SK-N-SH treated with all-trans-retinoic acid at 6 μM for 48 hours (cell line): ENCODE data around the gene FGF19.

Experiments used
- ATAC-seq: fragments of 200-7000 bp; cut with Tn5 transposase; 3 replicates; pipeline ENCODE4 v1.9.1; 2020; ENCODE audit warnings: mild to moderate bottlenecking, moderate library complexity
- ARNTL ChIP-seq: fragments of 450-650 bp; formaldehyde crosslinking; IDR thresholded peaks from 2 replicates; pipeline ENCODE4 v1.5.0; 2020; ENCODE audit warnings: low read depth, mild to moderate bottlenecking, moderate library complexity, borderline replicate concordance
- BACH2 ChIP-seq: fragments of 250-450 bp; sonication (Bioruptor Pico); IDR thresholded peaks from 2 replicates; pipeline ENCODE4 v1.9.0; 2021; ENCODE audit warnings: mild to moderate bottlenecking, borderline replicate concordance
- CREB5 ChIP-seq: fragments of 250-450 bp; sonication (Bioruptor Pico); IDR thresholded peaks from 2 replicates; pipeline ENCODE4 v1.5.1; 2020; ENCODE audit warnings: low read depth, mild to moderate bottlenecking, moderate library complexity
- CSDC2 ChIP-seq: fragments of 250-450 bp; sonication (Bioruptor Pico); IDR thresholded peaks from 2 replicates; pipeline ENCODE4 v1.5.0; 2020; ENCODE audit warnings: mild to moderate bottlenecking, moderate library complexity
- CSRNP3 ChIP-seq: fragments of 250-450 bp; sonication (Bioruptor Pico); IDR thresholded peaks from 2 replicates; pipeline ENCODE4 v1.5.1; 2021; ENCODE audit warnings: mild to moderate bottlenecking, moderate library complexity
- ESRRG ChIP-seq: fragments of 250-450 bp; sonication (Bioruptor Pico); IDR thresholded peaks from 2 replicates; pipeline ENCODE4 v1.6.1; 2021; ENCODE audit warnings: mild to moderate bottlenecking
- GLIS3 ChIP-seq: fragments of 250-450 bp; sonication (Bioruptor Pico); IDR thresholded peaks from 2 replicates; pipeline ENCODE4 v1.5.0; 2020; ENCODE audit warnings: mild to moderate bottlenecking, moderate library complexity
- ISL1 ChIP-seq: fragments of 250-450 bp; sonication (Bioruptor Pico); IDR thresholded peaks from 2 replicates; pipeline ENCODE4 v2.1.2; 2022; ENCODE audit warnings: mild to moderate bottlenecking, moderate library complexity
- OSR1 ChIP-seq: fragments of 250-450 bp; sonication (Bioruptor Pico); IDR thresholded peaks from 2 replicates; pipeline ENCODE4 v1.8.0; 2022; ENCODE audit warnings: moderate library complexity, mild to moderate bottlenecking, inconsistent platforms
- POU6F1 ChIP-seq: fragments of 250-450 bp; sonication (Bioruptor Pico); IDR thresholded peaks from 2 replicates; pipeline ENCODE4 v1.8.0; 2021; ENCODE audit warnings: low read depth, mild to moderate bottlenecking, moderate library complexity, borderline replicate concordance
- PPARA ChIP-seq: fragments of 250-450 bp; sonication (Bioruptor Pico); IDR thresholded peaks from 2 replicates; pipeline ENCODE4 v1.5.0; 2020; ENCODE audit warnings: mild to moderate bottlenecking, borderline replicate concordance
- RARB ChIP-seq: fragments of 250-450 bp; sonication (Bioruptor Pico); IDR thresholded peaks from 2 replicates; pipeline ENCODE4 v1.8.0; 2021; ENCODE audit warnings: mild to moderate bottlenecking, moderate library complexity
- SNAI2 ChIP-seq: fragments of 250-450 bp; sonication (Bioruptor Pico); IDR thresholded peaks from 2 replicates; pipeline ENCODE4 v1.5.0; 2020; ENCODE audit warnings: mild to moderate bottlenecking, moderate library complexity
- TCF4 ChIP-seq: fragments of 250-450 bp; sonication (Bioruptor Pico); IDR thresholded peaks from 2 replicates; pipeline ENCODE4 v1.8.0; 2021; ENCODE audit warnings: mild to moderate bottlenecking, moderate library complexity, borderline replicate concordance
- TSHZ2 ChIP-seq: fragments of 250-450 bp; sonication (Bioruptor Pico); IDR thresholded peaks from 2 replicates; pipeline ENCODE4 v1.5.0; 2020; ENCODE audit warnings: mild to moderate bottlenecking, moderate library complexity
- ZC3H10 ChIP-seq: fragments of 250-450 bp; sonication (Bioruptor Pico); IDR thresholded peaks from 2 replicates; pipeline ENCODE4 v1.5.1; 2021; ENCODE audit warnings: mild to moderate bottlenecking, moderate library complexity
- ZFP3 ChIP-seq: fragments of 250-450 bp; sonication (Bioruptor Pico); IDR thresholded peaks from 2 replicates; pipeline ENCODE4 v1.5.0; 2020; ENCODE audit warnings: mild to moderate bottlenecking, moderate library complexity
- ZFP30 ChIP-seq: fragments of 450-650 bp; formaldehyde crosslinking; IDR thresholded peaks from 2 replicates; pipeline ENCODE4 v1.5.0; 2022; ENCODE audit warnings: mild to moderate bottlenecking, moderate library complexity
- ZNF565 ChIP-seq: fragments of 450-650 bp; formaldehyde crosslinking; conservative IDR thresholded peaks from 2 replicates; pipeline ENCODE4 v1.5.0; 2020; ENCODE audit warnings: low read depth, mild to moderate bottlenecking, moderate library complexity
- ZNF70 ChIP-seq: fragments of 450-650 bp; formaldehyde crosslinking; IDR thresholded peaks from 2 replicates; pipeline ENCODE4 v1.5.0; 2020; ENCODE audit warnings: mild to moderate bottlenecking, moderate library complexity
- ZNF8 ChIP-seq: fragments of 450-650 bp; formaldehyde crosslinking; IDR thresholded peaks from 2 replicates; pipeline ENCODE4 v1.5.0; 2020; ENCODE audit warnings: mild to moderate bottlenecking, moderate library complexity

Gene FGF19

GRCh38 chr11:69654001-69654659 is 49.7 kb downstream of the FGF19 start:
- TF ChIP-seq BACH2 (CRISPR knock-in tag) (no peak), OSR1 (CRISPR knock-in tag) (no peak), CSDC2 (CRISPR knock-in tag) (no peak), RARB (CRISPR knock-in tag) (no peak), ZFP3 (CRISPR knock-in tag) (no peak), ZC3H10 (CRISPR knock-in tag) (no peak), ZFP30 (no peak), ZNF70 (no peak), ARNTL (CRISPR knock-in tag) (no peak), CREB5 (CRISPR knock-in tag) (no peak), TSHZ2 (CRISPR knock-in tag) (no peak), ISL1 (CRISPR knock-in tag) (no peak), ZNF8 (CRISPR knock-in tag) (no peak), SNAI2 (CRISPR knock-in tag) (no peak), CSRNP3 (CRISPR knock-in tag) (no peak), POU6F1 (CRISPR knock-in tag) (no peak), GLIS3 (CRISPR knock-in tag) (no peak), ESRRG (CRISPR knock-in tag) (no peak), ZNF565 (CRISPR knock-in tag) (no peak)

GRCh38 chr11:69653406-69653960 is 50.3 kb downstream of the FGF19 start:
- TF ChIP-seq PPARA (CRISPR knock-in tag) (no peak), ZFP30 (no peak), SNAI2 (CRISPR knock-in tag) (no peak), TCF4 (CRISPR knock-in tag) (no peak), CSRNP3 (CRISPR knock-in tag) (no peak), ARNTL (CRISPR knock-in tag) (no peak), ISL1 (CRISPR knock-in tag) (no peak), ZNF8 (CRISPR knock-in tag) (no peak), OSR1 (CRISPR knock-in tag) (no peak), ZNF70 (no peak), ZNF565 (CRISPR knock-in tag) (no peak), BACH2 (CRISPR knock-in tag) (no peak)
- ATAC-seq: no peak

More at GRCh38 chr11:69654001-69654659, 49.7 kb downstream of the FGF19 start:
- ATAC-seq: no peak
